Heart left ventricle (tissue), 13 donors: Measurements from ENCODE around the gene KIF5B.

Experiments used
- POLR2A ChIP-seq, 2 donors: fragments of 450-650 bp; IDR thresholded peaks; one replicate each; pipeline ENCODE4 v1.6.1; 2017; ENCODE audit warnings: antibody characterized with exemption in 2 of 2, mild to moderate bottlenecking in 2 of 2, moderate library complexity in 2 of 2
- TF ChIP-seq, protein P1 (sequence below), 12 donors: fragments of 200-600 bp; sonication (generic) in 4 of 12; IDR thresholded peaks; one replicate each; pipeline versions ENCODE4 v1.5.0 to v1.8.0; 2018 to 2022; ENCODE audit warnings: antibody characterized with exemption in 12 of 12, mild to moderate bottlenecking in 5 of 12
- donor health status: ischemic (EF 13 %, LVEDD 7.1; RV severe dilation, severe dysfunction).
- donor health status: DM: no; HTN: yes; CAD: no.
- donor health status: DM: no; HTN: no; CAD: no.
- donor health status: ischemic (EF 25% LVEDD 6.9; RV normal size, moderate dysfunction).
- donor health status: ischemic (EF 25% LVEDD 5.7; RV mildly dilated, moderate dysfunction).
- donor health status: ischemic (EF 35%, LVEDD 5.7; RV mildly dilated, moderate dysfunction).
- donor health status: nonischemic (EF 11% LVEDD 7.7; RV severe dilation, severe dysfunction).
- donor health status: DM: yes; HTN: yes; CAD: no.
- donor health status: PGD.
- donor health status: ischemic (EF 29% LVEDD 5.4; RV normal size, mild dysfunction).
- donor health status: nonischemic (EF 23%, LVEDD 6.1; RV moderate dilation, normal function).

DNA sequence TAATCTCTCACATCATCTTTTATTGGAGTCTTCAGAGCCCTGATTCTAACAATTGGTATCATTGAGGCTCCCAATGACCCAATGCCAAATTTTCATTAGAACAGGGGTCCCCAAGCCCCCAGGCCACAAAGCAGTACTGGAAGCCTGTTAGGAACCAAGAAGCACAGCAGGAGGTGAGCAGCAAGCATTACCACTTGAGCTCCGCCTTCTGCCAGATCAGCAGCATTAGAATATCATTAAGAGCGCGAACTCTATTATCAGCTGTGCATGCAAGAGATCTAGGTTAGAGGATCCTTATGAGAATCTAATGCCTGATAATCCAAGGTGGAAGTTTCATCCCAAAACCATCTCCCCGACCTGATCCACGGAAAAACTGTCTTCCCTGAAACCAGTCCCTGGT is 23.1 kb downstream of the KIF5B start:
- TF ChIP-seq, protein P1, sequence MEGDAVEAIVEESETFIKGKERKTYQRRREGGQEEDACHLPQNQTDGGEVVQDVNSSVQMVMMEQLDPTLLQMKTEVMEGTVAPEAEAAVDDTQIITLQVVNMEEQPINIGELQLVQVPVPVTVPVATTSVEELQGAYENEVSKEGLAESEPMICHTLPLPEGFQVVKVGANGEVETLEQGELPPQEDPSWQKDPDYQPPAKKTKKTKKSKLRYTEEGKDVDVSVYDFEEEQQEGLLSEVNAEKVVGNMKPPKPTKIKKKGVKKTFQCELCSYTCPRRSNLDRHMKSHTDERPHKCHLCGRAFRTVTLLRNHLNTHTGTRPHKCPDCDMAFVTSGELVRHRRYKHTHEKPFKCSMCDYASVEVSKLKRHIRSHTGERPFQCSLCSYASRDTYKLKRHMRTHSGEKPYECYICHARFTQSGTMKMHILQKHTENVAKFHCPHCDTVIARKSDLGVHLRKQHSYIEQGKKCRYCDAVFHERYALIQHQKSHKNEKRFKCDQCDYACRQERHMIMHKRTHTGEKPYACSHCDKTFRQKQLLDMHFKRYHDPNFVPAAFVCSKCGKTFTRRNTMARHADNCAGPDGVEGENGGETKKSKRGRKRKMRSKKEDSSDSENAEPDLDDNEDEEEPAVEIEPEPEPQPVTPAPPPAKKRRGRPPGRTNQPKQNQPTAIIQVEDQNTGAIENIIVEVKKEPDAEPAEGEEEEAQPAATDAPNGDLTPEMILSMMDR (IDR thresholded peaks at IDR 0.05), result no peak
- no peak for TF ChIP-seq POLR2A (IDR thresholded peaks at IDR 0.05)
